ENCODE results near the gene IFIT1.
"Not testable (repeated sequence)": the region's sequence is repeated elsewhere in the genome, so short reads cannot be mapped to it uniquely, and the experiment has no call there.

Gene IFIT1

GRCh38 chr10:89440226-89441009, 48.0 kb downstream of the IFIT1 start:
- DNase-seq (ENCODE audit: low read depth) = no peak

DNA sequence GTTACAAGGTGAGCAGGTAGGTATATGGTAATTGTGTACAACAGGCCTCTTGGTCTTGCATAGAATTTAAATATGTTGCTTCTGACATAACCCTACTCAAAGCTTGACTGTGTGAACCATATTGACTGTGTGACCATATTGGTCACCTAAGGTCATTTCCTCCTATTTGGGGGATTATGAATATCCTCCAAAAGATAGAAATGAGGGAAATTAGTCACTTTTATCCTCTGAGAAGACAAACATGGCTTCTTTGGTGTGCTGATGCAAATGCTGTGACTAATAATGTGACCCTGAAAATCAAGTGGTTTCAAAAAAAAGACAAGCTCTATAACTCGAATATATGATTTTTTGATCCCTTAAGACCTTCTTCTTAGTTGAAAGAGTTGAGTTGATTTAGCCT, 49.9 kb downstream of the IFIT1 start:
- DNase-seq (ENCODE audit: low read depth) = no peak

- DNase-seq (ENCODE audit: low read depth) = not testable (repeated sequence)
Observed at GRCh38 chr10:89444819-89445218, 52.4 kb downstream of the IFIT1 start.

DNA sequence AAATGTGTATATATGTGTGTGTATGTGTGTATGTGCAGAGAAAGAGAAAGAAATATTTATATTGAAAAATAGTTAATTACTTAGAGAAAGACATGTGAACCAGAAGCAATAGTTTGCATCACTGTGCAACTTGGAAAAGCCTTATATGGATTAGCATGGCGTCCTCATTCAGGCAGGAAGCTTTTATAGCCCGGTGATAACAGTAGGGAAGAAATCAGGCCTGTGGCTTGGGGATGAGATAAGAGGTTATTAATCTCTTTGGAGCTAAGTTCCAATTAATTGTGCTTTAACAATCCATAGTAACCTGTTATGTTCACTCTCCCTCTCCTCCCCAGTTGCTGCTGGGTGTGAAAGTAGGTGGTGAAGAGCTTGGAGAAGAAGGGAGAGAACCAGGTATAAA, 58.5 kb downstream of the IFIT1 start:
- no peak for DNase-seq (ENCODE audit: low read depth)

DNA sequence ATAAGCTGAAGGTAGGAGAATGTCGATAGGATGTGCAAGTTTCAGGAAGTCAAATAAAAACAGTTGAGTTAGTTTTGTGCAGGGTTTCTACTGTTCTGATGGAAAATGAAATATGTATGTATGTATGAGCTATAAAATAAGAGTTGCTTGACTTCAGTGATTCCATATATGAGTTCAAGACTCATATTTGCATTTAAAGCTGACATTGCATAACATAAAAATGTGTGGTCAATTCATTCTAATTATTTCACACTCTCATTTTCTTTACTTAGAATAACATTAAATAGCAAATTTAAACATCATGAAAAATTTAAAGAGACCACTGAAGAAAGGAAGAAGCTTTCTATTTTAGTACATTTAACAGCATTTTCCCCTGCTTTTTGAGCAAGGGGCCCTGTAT, 59.8 kb downstream of the IFIT1 start:
- no peak for DNase-seq (ENCODE audit: low read depth)

- DNase-seq (ENCODE audit: low read depth) = no peak
Observed at GRCh38 chr10:89454561-89455347, 62.3 kb downstream of the IFIT1 start.

Data from stromal cell of bone marrow (primary cell).